Measurements from ENCODE around the gene PPP1R11.

PPP1R11 gene

DNA sequence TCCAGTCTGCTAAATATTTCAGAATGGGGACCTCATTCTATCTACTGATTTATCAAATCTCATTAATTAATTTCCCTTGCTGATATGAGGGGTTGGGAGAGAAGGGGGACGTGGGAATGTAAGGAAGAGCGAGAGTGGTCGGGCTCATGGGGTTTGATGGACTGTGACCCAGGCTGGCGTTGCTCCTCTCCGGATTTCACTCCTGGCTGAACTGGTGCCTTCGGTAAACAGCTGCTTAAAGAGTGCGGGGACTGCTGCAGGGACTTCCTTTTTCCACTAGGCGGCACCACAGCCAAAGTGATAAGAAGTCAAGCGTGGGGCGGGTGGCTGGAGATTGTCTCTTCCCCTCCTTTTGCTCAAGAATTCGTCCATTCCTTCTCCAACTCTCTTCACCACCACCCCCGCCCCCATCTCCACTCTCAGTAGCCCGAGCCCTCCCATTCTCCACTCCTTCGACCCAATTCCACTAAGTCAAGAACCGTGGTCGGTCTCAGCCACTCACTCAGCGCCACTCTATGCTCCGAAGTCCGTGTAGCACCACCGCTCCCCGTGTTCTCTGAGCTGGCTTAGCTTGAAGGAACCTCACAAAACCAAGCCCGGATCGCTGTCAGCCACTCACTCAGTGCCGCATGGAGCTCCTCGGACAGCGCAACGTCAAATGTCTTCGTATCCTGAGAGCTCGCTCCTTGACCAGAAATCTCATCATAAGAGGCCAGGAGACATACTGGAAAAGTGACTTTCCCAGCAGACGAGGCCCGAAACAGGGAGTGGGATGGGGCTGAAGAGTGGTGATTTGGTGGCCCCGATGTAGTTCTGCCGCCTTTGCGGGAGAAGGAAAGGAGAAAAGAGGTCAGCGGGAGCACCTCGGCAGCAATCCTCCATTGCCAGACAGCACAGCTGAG is 36.2 kb downstream of the PPP1R11 start:
- TF ChIP-seq, protein P1, sequence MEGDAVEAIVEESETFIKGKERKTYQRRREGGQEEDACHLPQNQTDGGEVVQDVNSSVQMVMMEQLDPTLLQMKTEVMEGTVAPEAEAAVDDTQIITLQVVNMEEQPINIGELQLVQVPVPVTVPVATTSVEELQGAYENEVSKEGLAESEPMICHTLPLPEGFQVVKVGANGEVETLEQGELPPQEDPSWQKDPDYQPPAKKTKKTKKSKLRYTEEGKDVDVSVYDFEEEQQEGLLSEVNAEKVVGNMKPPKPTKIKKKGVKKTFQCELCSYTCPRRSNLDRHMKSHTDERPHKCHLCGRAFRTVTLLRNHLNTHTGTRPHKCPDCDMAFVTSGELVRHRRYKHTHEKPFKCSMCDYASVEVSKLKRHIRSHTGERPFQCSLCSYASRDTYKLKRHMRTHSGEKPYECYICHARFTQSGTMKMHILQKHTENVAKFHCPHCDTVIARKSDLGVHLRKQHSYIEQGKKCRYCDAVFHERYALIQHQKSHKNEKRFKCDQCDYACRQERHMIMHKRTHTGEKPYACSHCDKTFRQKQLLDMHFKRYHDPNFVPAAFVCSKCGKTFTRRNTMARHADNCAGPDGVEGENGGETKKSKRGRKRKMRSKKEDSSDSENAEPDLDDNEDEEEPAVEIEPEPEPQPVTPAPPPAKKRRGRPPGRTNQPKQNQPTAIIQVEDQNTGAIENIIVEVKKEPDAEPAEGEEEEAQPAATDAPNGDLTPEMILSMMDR (IDR thresholded peaks at IDR 0.05; ENCODE audit: insufficient read depth, low read length, missing control alignments), result peak; percentile 86
- ChIA-PET POLR2A (no interaction called here), CTCF (interaction anchor here (0.7 to 22.6 kb wide), 30 partner anchors 9 to 294 kb away, joined by 3 to 444 read pairs (median 5); partner anchors contain the start of genes TRIM31 and TRIM40)
- peak overlapping the region; percentile 56 for H3K4me3 ChIP-seq (ENCODE audit: low read depth, low read length)
- peak; percentile 45 for DNase-seq (ENCODE audit: low read depth, low spot score)

DNA sequence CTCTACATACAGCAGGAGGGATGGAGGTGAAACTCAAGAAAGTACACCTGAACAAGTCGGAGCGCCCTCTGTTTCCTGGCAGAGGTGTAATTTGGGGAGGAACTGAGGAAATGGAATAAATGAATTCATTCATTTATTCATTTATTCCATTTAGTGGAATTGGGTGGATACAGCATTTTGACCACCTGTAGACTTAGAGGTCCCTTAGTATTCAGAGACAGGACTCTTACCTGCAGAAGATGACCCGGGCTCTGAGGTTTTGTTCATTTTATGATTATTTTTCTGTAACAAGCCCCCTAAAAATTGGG is 36.8 kb downstream of the PPP1R11 start:
- TF ChIP-seq, protein P1 (IDR thresholded peaks at IDR 0.05; ENCODE audit: insufficient read depth, low read length, missing control alignments), result no peak
- CTCF ChIA-PET, result interaction anchor here (0.7 to 22.6 kb wide), 31 partner anchors 9 to 294 kb away, joined by 3 to 444 read pairs (median 5); partner anchors contain the start of genes POLR1H, TRIM31 and TRIM40
- POLR2A ChIA-PET, result no interaction called here
- DNase-seq (ENCODE audit: low read depth, low spot score), result no peak
- peak overlapping the region; percentile 56 for H3K4me3 ChIP-seq (ENCODE audit: low read depth, low read length)

DNA sequence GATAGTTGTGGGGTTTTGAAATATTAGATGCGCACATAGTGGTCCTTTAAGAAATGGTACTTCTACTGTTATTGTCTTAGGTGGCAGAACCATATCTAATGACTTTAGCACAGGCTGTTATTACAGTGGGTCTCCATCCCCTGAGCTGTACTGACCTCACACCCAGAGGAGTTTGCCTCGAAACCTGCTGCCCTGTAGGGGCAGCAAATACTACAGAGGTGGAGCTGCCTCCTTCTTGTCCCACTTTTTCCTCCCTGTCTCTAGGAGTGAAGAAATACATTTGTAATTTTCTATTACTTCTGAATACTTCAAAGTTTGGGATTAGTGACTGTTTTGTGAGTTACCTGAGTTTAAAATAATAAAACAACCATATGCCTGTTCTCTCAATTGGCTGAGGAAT is 37.7 kb downstream of the PPP1R11 start:
- H3K4me3 ChIP-seq (ENCODE audit: low read depth, low read length), result no peak overlapping the region
- no peak for DNase-seq (ENCODE audit: low read depth, low spot score)
- ChIA-PET CTCF (interaction anchor here (1.4 to 22.6 kb wide), 13 partner anchors 10 to 67 kb away, joined by 4 to 444 read pairs (median 12); partner anchors contain the start of genes POLR1H and TRIM40), POLR2A (no interaction called here)
- TF ChIP-seq, protein P1 (IDR thresholded peaks at IDR 0.05; ENCODE audit: insufficient read depth, low read length, missing control alignments), result no peak

DNA sequence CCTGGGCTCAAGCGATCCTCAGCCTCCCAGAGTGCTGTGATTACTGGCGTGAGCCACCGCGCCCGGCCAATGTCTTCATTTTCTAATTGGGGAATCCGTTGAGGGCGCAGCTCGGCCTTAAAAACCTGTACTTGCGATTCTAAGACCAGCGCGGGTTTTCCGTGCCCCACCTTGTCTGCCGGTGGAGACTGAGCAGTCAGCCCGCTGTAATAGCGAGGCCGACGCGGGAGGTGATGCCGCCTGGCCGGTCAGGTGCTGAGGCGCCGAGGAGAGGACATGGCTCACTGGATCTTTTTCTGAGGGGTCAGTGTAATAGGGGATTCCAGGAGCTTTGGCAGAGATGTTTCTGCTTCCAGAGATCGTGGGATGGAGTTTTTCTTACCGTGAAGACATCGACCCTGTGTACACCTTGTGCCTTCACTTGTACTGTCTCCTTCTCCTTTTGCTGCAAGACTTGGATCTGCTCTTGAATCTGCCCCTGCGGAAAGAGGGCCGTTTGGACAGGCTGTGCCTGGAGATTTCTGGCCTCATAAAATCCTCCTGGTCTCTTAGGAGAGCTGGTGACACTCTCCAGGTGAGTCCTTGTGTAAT is 44.4 kb downstream of the PPP1R11 start:
- ChIA-PET CTCF (interaction anchor here (0.9 to 22.6 kb wide), 3 partner anchors 9 to 457 kb away, joined by 3 to 444 read pairs (median 3); partner anchors contain the start of gene TRIM40), POLR2A (no interaction called here)
- no peak overlapping the region for H3K4me3 ChIP-seq (ENCODE audit: low read depth, low read length)

DNA sequence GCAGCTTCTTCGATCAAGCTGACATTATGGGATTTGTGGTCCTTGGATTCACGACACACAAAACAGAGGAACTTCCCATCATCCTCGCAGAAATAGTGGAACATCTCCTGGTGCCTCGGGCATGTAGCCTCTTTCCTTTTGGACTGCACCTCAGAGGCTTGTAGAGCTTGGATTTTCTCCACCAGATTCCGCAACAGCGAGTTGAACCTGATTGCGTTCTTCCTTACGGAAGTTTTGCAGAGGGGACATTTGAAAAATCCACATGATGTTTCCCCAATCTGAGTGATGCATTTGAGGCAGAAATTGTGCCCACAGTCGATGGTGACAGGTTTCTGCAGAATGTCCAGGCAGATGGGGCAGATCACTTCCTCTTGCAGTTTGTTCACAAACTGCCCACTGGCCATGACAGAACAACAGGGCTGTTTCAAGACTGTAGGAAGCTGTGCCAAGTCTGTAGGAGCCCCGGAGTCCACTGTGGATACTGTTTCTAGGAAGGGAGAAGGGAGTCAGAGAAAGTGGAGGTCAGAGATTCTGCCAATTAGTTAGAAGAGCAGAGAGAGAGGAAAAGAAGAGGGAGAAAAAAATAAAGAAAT is 45.5 kb downstream of the PPP1R11 start:
- DNase-seq (ENCODE audit: low read depth, low spot score), result no peak
- no peak overlapping the region for H3K4me3 ChIP-seq (ENCODE audit: low read depth, low read length)
- ChIA-PET CTCF (interaction anchor here (0.9 to 22.6 kb wide), 4 partner anchors 9 to 459 kb away, joined by 3 to 444 read pairs (median 6); partner anchors contain the start of gene TRIM40), POLR2A (no interaction called here)
- TF ChIP-seq, protein P1 (IDR thresholded peaks at IDR 0.05; ENCODE audit: insufficient read depth, low read length, missing control alignments), result no peak

More for the DNA sequence above, 44.4 kb downstream of the PPP1R11 start:
- TF ChIP-seq, protein P1 (IDR thresholded peaks at IDR 0.05; ENCODE audit: insufficient read depth, low read length, missing control alignments), result no peak
- no peak for DNase-seq (ENCODE audit: low read depth, low spot score)
